ENCODE data around the gene LDHB. TPM values are rescaled to one million over a fixed set of nuclear protein-coding genes. Genes with fewer than 3 reads are reported as not detected.

The LDHB gene
- total and polyA plus RNA-seq, 8 donors = 94.5 to 523 (median 326) TPM

GRCh38 chr12:21691515-21691914 lies 33.9 kb upstream of the LDHB start:
- H3K9me3 ChIP-seq = peaks cover 0 to 14% (median 9%) of the 10 kb centered on the region in 4 donors
- intact Hi-C loops (cut with DNase I; ENCODE audit: low total_unique reads) = loop anchor here (10.0 kb wide), 1 partner anchor 303 kb away; no protein-coding TSS in a partner anchor
- H3K27ac ChIP-seq = no peak overlapping the region
- H3K4me1 ChIP-seq = no peaks in the 10 kb centered on the region
- DNase-seq = no peak
- WGBS, 5 donors = 69 to 85% (median 79%) methylated on average over 1 of the region's 1 CpG
- no peaks in the 10 kb centered on the region for H3K27me3 ChIP-seq
- no peaks in the 10 kb centered on the region for H3K36me3 ChIP-seq
- no peak for TF ChIP-seq CTCF (IDR thresholded peaks at IDR 0.05)
- TF ChIP-seq POLR2AphosphoS5 (IDR thresholded peaks at IDR 0.05) = no peak
- TF ChIP-seq POLR2A (IDR thresholded peaks at IDR 0.05) = no peak
- TF ChIP-seq EP300 (IDR thresholded peaks at IDR 0.05) = no peak
- no peak overlapping the region for H3K4me3 ChIP-seq

- H3K4me1 ChIP-seq = no peaks in the 10 kb centered on the region
- 71 to 82% (median 76%) methylated on average over 2 of the region's 2 CpGs for WGBS, 5 donors
- intact Hi-C loops (cut with DNase I; ENCODE audit: low total_unique reads) = loop anchor here (10.0 kb wide), 1 partner anchor 304 kb away; no protein-coding TSS in a partner anchor
Measured at GRCh38 chr12:21690704-21691368, 33.2 kb upstream of the LDHB start.

GRCh38 chr12:21683115-21683514 lies 25.5 kb upstream of the LDHB start:
- H3K27ac ChIP-seq = no peak overlapping the region
- 71 to 86% (median 81%) methylated on average over 3 of the region's 3 CpGs for WGBS, 5 donors
- H3K36me3 ChIP-seq = no peaks in the 10 kb centered on the region
- TF ChIP-seq POLR2A (IDR thresholded peaks at IDR 0.05) (no peak), CTCF (IDR thresholded peaks at IDR 0.05) (no peak), EP300 (IDR thresholded peaks at IDR 0.05) (no peak)
- peaks cover 0 to 12% (median 5%) of the 10 kb centered on the region in 4 donors for H3K4me1 ChIP-seq
- H3K9me3 ChIP-seq = no peaks in the 10 kb centered on the region
- DNase-seq = no peak
- no peaks in the 10 kb centered on the region for H3K27me3 ChIP-seq
- intact Hi-C loops (cut with DNase I; ENCODE audit: low total_unique reads) = no loop called here
- no peak overlapping the region for H3K4me3 ChIP-seq

More at GRCh38 chr12:21690704-21691368, 33.2 kb upstream of the LDHB start:
- DNase-seq = no peak
- no peaks in the 10 kb centered on the region for H3K27me3 ChIP-seq
- no peak overlapping the region for H3K27ac ChIP-seq
- no peaks in the 10 kb centered on the region for H3K36me3 ChIP-seq
- H3K4me3 ChIP-seq = no peak overlapping the region
- no peak for TF ChIP-seq POLR2A (IDR thresholded peaks at IDR 0.05)
- no peak for TF ChIP-seq POLR2AphosphoS5 (IDR thresholded peaks at IDR 0.05)
- H3K9me3 ChIP-seq = peaks cover 0 to 14% (median 9%) of the 10 kb centered on the region in 4 donors

- WGBS, 5 donors = 19 to 30% (median 23%) methylated on average over 1 of the region's 1 CpG
- no peak for DNase-seq
- no peak for TF ChIP-seq POLR2A (IDR thresholded peaks at IDR 0.05)
- no peak for TF ChIP-seq CTCF (IDR thresholded peaks at IDR 0.05)
- no peak for TF ChIP-seq POLR2AphosphoS5 (IDR thresholded peaks at IDR 0.05)
- no peak for TF ChIP-seq EP300 (IDR thresholded peaks at IDR 0.05)
- Histone ChIP-seq H3K27ac (no peak overlapping the region), H3K4me1 (peaks cover 0 to 12% (median 5%) of the 10 kb centered on the region in 4 donors), H3K36me3 (no peaks in the 10 kb centered on the region), H3K9me3 (no peaks in the 10 kb centered on the region), H3K27me3 (no peaks in the 10 kb centered on the region), H3K4me3 (no peak overlapping the region)
- intact Hi-C loops (cut with DNase I; ENCODE audit: low total_unique reads) = loop anchor here (5.0 kb wide), 1 partner anchor 67 kb away; no protein-coding TSS in a partner anchor
Measured at GRCh38 chr12:21678959-21679358, 21.3 kb upstream of the LDHB start.
